ENCODE data around the gene DUSP18.

DNA sequence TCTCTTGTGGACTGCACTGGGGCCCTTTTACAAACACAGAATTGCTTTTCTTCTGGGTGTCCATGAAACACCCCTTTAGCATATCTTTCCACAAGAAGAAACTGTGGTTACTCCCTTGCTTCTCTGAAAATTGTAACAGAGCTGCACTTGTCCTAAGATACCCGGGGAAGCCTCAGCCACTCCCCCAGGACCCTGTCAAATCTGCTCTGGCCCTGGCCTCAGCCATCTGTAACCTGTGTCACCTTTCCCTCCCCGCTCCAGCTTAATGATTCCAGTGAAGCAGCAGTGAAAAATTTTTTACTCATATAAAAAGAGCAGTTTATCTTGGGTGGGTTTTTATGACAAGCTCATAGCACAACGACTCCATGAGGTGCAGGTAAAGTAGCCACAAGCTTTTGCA lies 3.4 kb upstream of the DUSP18 start:
- TF ChIP-seq, protein P1, sequence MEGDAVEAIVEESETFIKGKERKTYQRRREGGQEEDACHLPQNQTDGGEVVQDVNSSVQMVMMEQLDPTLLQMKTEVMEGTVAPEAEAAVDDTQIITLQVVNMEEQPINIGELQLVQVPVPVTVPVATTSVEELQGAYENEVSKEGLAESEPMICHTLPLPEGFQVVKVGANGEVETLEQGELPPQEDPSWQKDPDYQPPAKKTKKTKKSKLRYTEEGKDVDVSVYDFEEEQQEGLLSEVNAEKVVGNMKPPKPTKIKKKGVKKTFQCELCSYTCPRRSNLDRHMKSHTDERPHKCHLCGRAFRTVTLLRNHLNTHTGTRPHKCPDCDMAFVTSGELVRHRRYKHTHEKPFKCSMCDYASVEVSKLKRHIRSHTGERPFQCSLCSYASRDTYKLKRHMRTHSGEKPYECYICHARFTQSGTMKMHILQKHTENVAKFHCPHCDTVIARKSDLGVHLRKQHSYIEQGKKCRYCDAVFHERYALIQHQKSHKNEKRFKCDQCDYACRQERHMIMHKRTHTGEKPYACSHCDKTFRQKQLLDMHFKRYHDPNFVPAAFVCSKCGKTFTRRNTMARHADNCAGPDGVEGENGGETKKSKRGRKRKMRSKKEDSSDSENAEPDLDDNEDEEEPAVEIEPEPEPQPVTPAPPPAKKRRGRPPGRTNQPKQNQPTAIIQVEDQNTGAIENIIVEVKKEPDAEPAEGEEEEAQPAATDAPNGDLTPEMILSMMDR (IDR thresholded peaks at IDR 0.05; ENCODE audit: low read length): no peak
- no peak for TF ChIP-seq EZH2 (IDR thresholded peaks at IDR 0.05; ENCODE audit: borderline replicate concordance, low read length)
